Bone marrow (tissue), 2 donors: ENCODE measurements around the gene AKNA.

Source experiments
- DNase-seq, 2 donors: peaks; one replicate each; lab custom pipeline; 2025; lab: John Stamatoyannopoulos, UW

Gene AKNA

GRCh38 chr9:114285166-114285867, 102.5 kb downstream of the AKNA start:
- no peak for DNase-seq

GRCh38 chr9:114284316-114285060, 103.3 kb downstream of the AKNA start:
- no peak for DNase-seq
